Glomerular visceral epithelial cell (primary cell): ENCODE data around the gene KISS1.
A peak's percentile ranks its signal among the peaks of the same experiment; 100 is the strongest.
"Not testable (repeated sequence)": the region's sequence is repeated elsewhere in the genome, so short reads cannot be mapped to it uniquely, and the experiment has no call there.

Experiments used
- DNase-seq: peaks from one replicate; pipeline ENCODE4 v3.0.0-alpha.2; 2016; ENCODE audit errors: extremely low spot score

Gene KISS1

GRCh38 chr1:204196068-204196795 lies at the start of gene KISS1:
TSS of gene KISS1 (minus strand) at chr1:204196491. CDS start at chr1:204192876, 3,615 bp downstream.
- no peak for DNase-seq

GRCh38 chr1:204242920-204243319 lies 46.6 kb upstream of the KISS1 start:
- no peak for DNase-seq

GRCh38 chr1:204241914-204242313 lies 45.6 kb upstream of the KISS1 start:
- DNase-seq, result no peak

- DNase-seq, result no peak
Measured at GRCh38 chr1:204241050-204241449, 44.8 kb upstream of the KISS1 start.

GRCh38 chr1:204240233-204240632 lies 43.9 kb upstream of the KISS1 start:
- no peak for DNase-seq

GRCh38 chr1:204239401-204239800 lies 43.1 kb upstream of the KISS1 start:
- not testable (repeated sequence) for DNase-seq

GRCh38 chr1:204238520-204238919 lies 42.2 kb upstream of the KISS1 start:
- not testable (repeated sequence) for DNase-seq

- DNase-seq, result not testable (repeated sequence)
Measured at GRCh38 chr1:204237515-204237914, 41.2 kb upstream of the KISS1 start.

- DNase-seq, result no peak
Measured at GRCh38 chr1:204232526-204232925, 36.2 kb upstream of the KISS1 start.

- DNase-seq, result no peak
Measured at GRCh38 chr1:204230211-204230610, 33.9 kb upstream of the KISS1 start.

- no peak for DNase-seq
Measured at GRCh38 chr1:204228896-204229295, 32.6 kb upstream of the KISS1 start.

GRCh38 chr1:204227996-204228785 lies 31.9 kb upstream of the KISS1 start:
- DNase-seq, result no peak

- DNase-seq, result no peak
Measured at GRCh38 chr1:204227351-204227750, 31.1 kb upstream of the KISS1 start.

- DNase-seq, result peak; percentile 89
Measured at GRCh38 chr1:204225841-204226735, 29.8 kb upstream of the KISS1 start.

- DNase-seq, result peak; percentile 46
Measured at GRCh38 chr1:204224655-204225054, 28.4 kb upstream of the KISS1 start.

- DNase-seq, result no peak
Measured at GRCh38 chr1:204223129-204223860, 27.0 kb upstream of the KISS1 start.

GRCh38 chr1:204222764-204223055 lies 26.4 kb upstream of the KISS1 start:
- no peak for DNase-seq

- DNase-seq, result no peak
Measured at GRCh38 chr1:204222006-204222763, 25.9 kb upstream of the KISS1 start.

GRCh38 chr1:204221271-204221670 lies 25.0 kb upstream of the KISS1 start:
- DNase-seq, result no peak

GRCh38 chr1:204219971-204220616 lies 23.8 kb upstream of the KISS1 start:
- DNase-seq, result no peak
